Fibroblast of upper back skin (primary cell): ENCODE results near the gene RCBTB1.
"Not testable (repeated sequence)": the region's sequence is repeated elsewhere in the genome, so short reads cannot be mapped to it uniquely, and the experiment has no call there.

Experiments used
- DNase-seq: peaks from one replicate; pipeline ENCODE4 v3.0.0-alpha.2; 2013

RCBTB1 gene

GRCh38 chr13:49602615-49603014 is 17.3 kb upstream of the RCBTB1 start:
- DNase-seq, result not testable (repeated sequence)

GRCh38 chr13:49602005-49602404 is 16.6 kb upstream of the RCBTB1 start:
- DNase-seq, result no peak

- no peak for DNase-seq
These were observed 11.8 kb upstream of the RCBTB1 start for GRCh38 chr13:49597043-49597641.

GRCh38 chr13:49596221-49596620 is 10.9 kb upstream of the RCBTB1 start:
- no peak for DNase-seq

- no peak for DNase-seq
These were observed 9.2 kb upstream of the RCBTB1 start for GRCh38 chr13:49594576-49594975.

GRCh38 chr13:49593876-49594275 is 8.5 kb upstream of the RCBTB1 start:
- not testable (repeated sequence) for DNase-seq

GRCh38 chr13:49590714-49591113 is 5.4 kb upstream of the RCBTB1 start:
- not testable (repeated sequence) for DNase-seq

- DNase-seq, result no peak
These were observed 2.0 kb upstream of the RCBTB1 start for GRCh38 chr13:49587311-49587847.

GRCh38 chr13:49586717-49587116 is 1.4 kb upstream of the RCBTB1 start:
- DNase-seq, result no peak

GRCh38 chr13:49584771-49585182 is 581 bp downstream of the RCBTB1 start:
- no peak for DNase-seq

- no peak for DNase-seq
These were observed 4.2 kb downstream of the RCBTB1 start for GRCh38 chr13:49580980-49581680.

- no peak for DNase-seq
These were observed 5.9 kb downstream of the RCBTB1 start for GRCh38 chr13:49579501-49579900.

GRCh38 chr13:49571299-49572240 is 13.8 kb downstream of the RCBTB1 start:
- no peak for DNase-seq

- DNase-seq, result no peak
These were observed 15.2 kb downstream of the RCBTB1 start for GRCh38 chr13:49569993-49570689.

GRCh38 chr13:49567491-49567890 is 17.9 kb downstream of the RCBTB1 start:
- DNase-seq, result no peak

GRCh38 chr13:49566461-49566860 is 18.9 kb downstream of the RCBTB1 start:
- no peak for DNase-seq

- not testable (repeated sequence) for DNase-seq
These were observed 19.9 kb downstream of the RCBTB1 start for GRCh38 chr13:49565461-49565860.

GRCh38 chr13:49563516-49563915 is 21.8 kb downstream of the RCBTB1 start:
- DNase-seq, result peak; percentile 3

- DNase-seq, result no peak
These were observed 24.3 kb downstream of the RCBTB1 start for GRCh38 chr13:49561062-49561410.

GRCh38 chr13:49560270-49561061 is 24.9 kb downstream of the RCBTB1 start:
- no peak for DNase-seq

GRCh38 chr13:49559006-49559405 is 26.4 kb downstream of the RCBTB1 start:
- no peak for DNase-seq

GRCh38 chr13:49554387-49554786 is 31.0 kb downstream of the RCBTB1 start:
- DNase-seq, result no peak
